ENCODE data around the gene SCYGR2.
"Not testable (repeated sequence)": the region's sequence is repeated elsewhere in the genome, so short reads cannot be mapped to it uniquely, and the experiment has no call there.

SCYGR2 gene
- 0 reads per million in 2 experiments for total RNA-seq

GRCh38 chr2:227598835-227599503, at the start of gene SCYGR2:
Gene SCYGR2, plus strand, starts transcription at chr2:227598893. Its CDS starts 0 bp downstream, at chr2:227598893.
- not testable (repeated sequence) for DNase-seq (ENCODE audit: low read depth)

GRCh38 chr2:227551836-227552235, 46.9 kb upstream of the SCYGR2 start:
- no peak for DNase-seq (ENCODE audit: low read depth)

GRCh38 chr2:227562581-227562980, 36.1 kb upstream of the SCYGR2 start:
- DNase-seq (ENCODE audit: low read depth), result no peak

- no peak for DNase-seq (ENCODE audit: low read depth)
Observed at GRCh38 chr2:227565080-227565479, 33.6 kb upstream of the SCYGR2 start.

GRCh38 chr2:227566012-227566411, 32.7 kb upstream of the SCYGR2 start:
- no peak for DNase-seq (ENCODE audit: low read depth)

GRCh38 chr2:227568852-227569169, 29.9 kb upstream of the SCYGR2 start:
- no peak for DNase-seq (ENCODE audit: low read depth)

GRCh38 chr2:227570615-227571014, 28.1 kb upstream of the SCYGR2 start:
- no peak for DNase-seq (ENCODE audit: low read depth)

- no peak for DNase-seq (ENCODE audit: low read depth)
Observed at GRCh38 chr2:227576110-227576509, 22.6 kb upstream of the SCYGR2 start.

GRCh38 chr2:227576812-227577211, 21.9 kb upstream of the SCYGR2 start:
- no peak for DNase-seq (ENCODE audit: low read depth)

- DNase-seq (ENCODE audit: low read depth), result no peak
Observed at GRCh38 chr2:227577555-227577954, 21.1 kb upstream of the SCYGR2 start.

GRCh38 chr2:227578642-227579041, 20.1 kb upstream of the SCYGR2 start:
- no peak for DNase-seq (ENCODE audit: low read depth)

GRCh38 chr2:227579791-227580190, 18.9 kb upstream of the SCYGR2 start:
- DNase-seq (ENCODE audit: low read depth), result no peak

GRCh38 chr2:227582369-227582768, 16.3 kb upstream of the SCYGR2 start:
- DNase-seq (ENCODE audit: low read depth), result no peak

- DNase-seq (ENCODE audit: low read depth), result no peak
Observed at GRCh38 chr2:227592694-227593387, 5.9 kb upstream of the SCYGR2 start.

- no peak for DNase-seq (ENCODE audit: low read depth)
Observed at GRCh38 chr2:227595797-227596196, 2.9 kb upstream of the SCYGR2 start.

- DNase-seq (ENCODE audit: low read depth), result no peak
Observed at GRCh38 chr2:227597036-227597435, 1.7 kb upstream of the SCYGR2 start.

- no peak for DNase-seq (ENCODE audit: low read depth)
Observed at GRCh38 chr2:227597998-227598397, 695 bp upstream of the SCYGR2 start.

- no peak for DNase-seq (ENCODE audit: low read depth)
Observed at GRCh38 chr2:227602358-227602757, 3.7 kb downstream of the SCYGR2 start.

- DNase-seq (ENCODE audit: low read depth), result no peak
Observed at GRCh38 chr2:227606476-227606875, 7.8 kb downstream of the SCYGR2 start.

GRCh38 chr2:227607941-227608340, 9.2 kb downstream of the SCYGR2 start:
- no peak for DNase-seq (ENCODE audit: low read depth)

- no peak for DNase-seq (ENCODE audit: low read depth)
Observed at GRCh38 chr2:227608561-227609338, 10.1 kb downstream of the SCYGR2 start.

- no peak for DNase-seq (ENCODE audit: low read depth)
Observed at GRCh38 chr2:227610123-227610522, 11.4 kb downstream of the SCYGR2 start.

Measured in T follicular helper cell (primary cell).